Measurements from ENCODE around the gene PTPN7.

GRCh38 chr1:202150187-202150586 lies 10.2 kb downstream of the PTPN7 start:
- TF ChIP-seq POLR2AphosphoS5 (IDR thresholded peaks at IDR 0.05) (no peak), EP300 (IDR thresholded peaks at IDR 0.05) (no peak)
- TF ChIP-seq, protein P1, sequence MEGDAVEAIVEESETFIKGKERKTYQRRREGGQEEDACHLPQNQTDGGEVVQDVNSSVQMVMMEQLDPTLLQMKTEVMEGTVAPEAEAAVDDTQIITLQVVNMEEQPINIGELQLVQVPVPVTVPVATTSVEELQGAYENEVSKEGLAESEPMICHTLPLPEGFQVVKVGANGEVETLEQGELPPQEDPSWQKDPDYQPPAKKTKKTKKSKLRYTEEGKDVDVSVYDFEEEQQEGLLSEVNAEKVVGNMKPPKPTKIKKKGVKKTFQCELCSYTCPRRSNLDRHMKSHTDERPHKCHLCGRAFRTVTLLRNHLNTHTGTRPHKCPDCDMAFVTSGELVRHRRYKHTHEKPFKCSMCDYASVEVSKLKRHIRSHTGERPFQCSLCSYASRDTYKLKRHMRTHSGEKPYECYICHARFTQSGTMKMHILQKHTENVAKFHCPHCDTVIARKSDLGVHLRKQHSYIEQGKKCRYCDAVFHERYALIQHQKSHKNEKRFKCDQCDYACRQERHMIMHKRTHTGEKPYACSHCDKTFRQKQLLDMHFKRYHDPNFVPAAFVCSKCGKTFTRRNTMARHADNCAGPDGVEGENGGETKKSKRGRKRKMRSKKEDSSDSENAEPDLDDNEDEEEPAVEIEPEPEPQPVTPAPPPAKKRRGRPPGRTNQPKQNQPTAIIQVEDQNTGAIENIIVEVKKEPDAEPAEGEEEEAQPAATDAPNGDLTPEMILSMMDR (IDR thresholded peaks at IDR 0.05) = no peak

All from gastroesophageal sphincter (tissue), 3 donors.